PFSK-1 (cell line): Measurements from ENCODE around the gene ZPR1.

Experiments used
- POLR2AphosphoS5 ChIP-seq: IDR thresholded peaks from 2 replicates; pipeline ENCODE4 v1.6.1; 2012; ENCODE audit warnings: low read depth, mild to moderate bottlenecking, control low read depth, low read length, moderate library complexity
- SIN3A ChIP-seq: IDR thresholded peaks from 2 replicates; pipeline ENCODE4 v1.6.1; 2012; ENCODE audit warnings: mild to moderate bottlenecking, low read length, moderate library complexity, borderline replicate concordance; ENCODE audit not compliant: insufficient read depth
- TF ChIP-seq, protein P1 (sequence below), 2 experiments: IDR thresholded peaks; 2 replicates each; pipeline versions ENCODE4 v1.6.1 to v1.8.0; 2011 to 2012; ENCODE audit warnings: low read depth in 2 of 2, low read length in 2 of 2, control low read depth in 1 of 2, inconsistent platforms in 1 of 2, mild to moderate bottlenecking in 1 of 2, moderate library complexity in 1 of 2; ENCODE audit not compliant: insufficient read depth in 1 of 2

- no peak for TF ChIP-seq SIN3A
- TF ChIP-seq POLR2AphosphoS5, result no peak
- TF ChIP-seq, protein P1, sequence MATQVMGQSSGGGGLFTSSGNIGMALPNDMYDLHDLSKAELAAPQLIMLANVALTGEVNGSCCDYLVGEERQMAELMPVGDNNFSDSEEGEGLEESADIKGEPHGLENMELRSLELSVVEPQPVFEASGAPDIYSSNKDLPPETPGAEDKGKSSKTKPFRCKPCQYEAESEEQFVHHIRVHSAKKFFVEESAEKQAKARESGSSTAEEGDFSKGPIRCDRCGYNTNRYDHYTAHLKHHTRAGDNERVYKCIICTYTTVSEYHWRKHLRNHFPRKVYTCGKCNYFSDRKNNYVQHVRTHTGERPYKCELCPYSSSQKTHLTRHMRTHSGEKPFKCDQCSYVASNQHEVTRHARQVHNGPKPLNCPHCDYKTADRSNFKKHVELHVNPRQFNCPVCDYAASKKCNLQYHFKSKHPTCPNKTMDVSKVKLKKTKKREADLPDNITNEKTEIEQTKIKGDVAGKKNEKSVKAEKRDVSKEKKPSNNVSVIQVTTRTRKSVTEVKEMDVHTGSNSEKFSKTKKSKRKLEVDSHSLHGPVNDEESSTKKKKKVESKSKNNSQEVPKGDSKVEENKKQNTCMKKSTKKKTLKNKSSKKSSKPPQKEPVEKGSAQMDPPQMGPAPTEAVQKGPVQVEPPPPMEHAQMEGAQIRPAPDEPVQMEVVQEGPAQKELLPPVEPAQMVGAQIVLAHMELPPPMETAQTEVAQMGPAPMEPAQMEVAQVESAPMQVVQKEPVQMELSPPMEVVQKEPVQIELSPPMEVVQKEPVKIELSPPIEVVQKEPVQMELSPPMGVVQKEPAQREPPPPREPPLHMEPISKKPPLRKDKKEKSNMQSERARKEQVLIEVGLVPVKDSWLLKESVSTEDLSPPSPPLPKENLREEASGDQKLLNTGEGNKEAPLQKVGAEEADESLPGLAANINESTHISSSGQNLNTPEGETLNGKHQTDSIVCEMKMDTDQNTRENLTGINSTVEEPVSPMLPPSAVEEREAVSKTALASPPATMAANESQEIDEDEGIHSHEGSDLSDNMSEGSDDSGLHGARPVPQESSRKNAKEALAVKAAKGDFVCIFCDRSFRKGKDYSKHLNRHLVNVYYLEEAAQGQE (IDR thresholded peaks at IDR 0.05; ENCODE audit: insufficient read depth in 1 of 2, low read depth in 2 of 2, low read length in 2 of 2), result no peak
Observed at GRCh38 chr11:116825854-116826750, 38.3 kb upstream of the ZPR1 start.
